ENCODE data around the gene GATM. TPM values are rescaled to one million over a fixed set of nuclear protein-coding genes. Genes with fewer than 3 reads are reported as not detected.

The GATM gene
- total RNA-seq, 1 experiment from 2014 or later, result 10.7 TPM

DNA sequence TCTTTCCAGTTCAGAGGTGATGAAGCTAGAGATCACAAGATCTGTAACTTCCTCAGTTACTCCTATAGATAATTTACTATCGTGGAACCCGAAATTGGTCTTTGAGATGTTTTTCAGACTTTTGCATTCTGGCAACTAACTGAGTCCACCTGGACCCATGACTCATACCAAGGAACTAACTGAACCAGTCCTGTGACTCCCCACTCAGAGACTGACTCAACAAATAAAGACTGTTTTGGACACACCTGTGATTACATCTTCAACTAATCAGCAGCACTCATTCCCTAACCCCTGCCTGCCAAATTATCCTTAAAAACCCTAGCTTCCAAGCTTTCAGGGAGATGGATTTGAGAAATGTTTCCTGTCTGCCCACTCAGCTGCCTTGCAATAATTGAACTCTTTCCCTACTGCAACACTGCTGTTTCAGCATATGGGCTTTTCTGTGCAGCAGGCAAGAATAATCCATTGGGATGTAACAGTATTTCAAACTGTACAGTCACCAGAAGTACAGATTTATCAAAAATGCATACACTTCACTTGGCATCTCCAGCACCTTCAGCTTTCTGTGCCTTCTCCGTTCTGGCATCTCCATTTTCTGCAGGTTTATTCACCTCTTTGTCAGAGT, 57.7 kb downstream of the GATM start:
- Histone ChIP-seq H2BK15ac (ENCODE audit: low read depth, low read length) (no peak overlapping the region), H4K91ac (ENCODE audit: insufficient read length, low read depth, low read length) (no peak overlapping the region), H3K27me3 (ENCODE audit: insufficient read depth, low read length) (no peaks in the 10 kb centered on the region), H3K79me1 (ENCODE audit: insufficient read depth, low read depth, low read length, poor library complexity, severe bottlenecking) (no peaks in the 10 kb centered on the region), H3K9me3 (ENCODE audit: control insufficient read depth, low read depth, low read length) (no peaks in the 10 kb centered on the region), H3T11ph (ENCODE audit: low read length) (no peak overlapping the region), H3K4me1 (ENCODE audit: insufficient read depth, low read length) (no peaks in the 10 kb centered on the region), H3K79me2 (ENCODE audit: insufficient read depth, low read length) (no peaks in the 10 kb centered on the region), H3K56ac (ENCODE audit: insufficient read length, low read depth, low read length) (no peak overlapping the region), H2BK20ac (ENCODE audit: low read depth, low read length, poor library complexity, severe bottlenecking) (no peak overlapping the region), H3K27ac (ENCODE audit: insufficient read length, low read depth, low read length) (no peak overlapping the region), H2AFZ (ENCODE audit: low read length) (no peak overlapping the region), H3K9ac (ENCODE audit: extremely low read depth, insufficient read length, low read length) (no peak overlapping the region), H4K20me1 (ENCODE audit: control insufficient read depth, insufficient read depth, insufficient read length) (no peaks in the 10 kb centered on the region), H3K23me2 (ENCODE audit: insufficient read length, low read depth, low read length, poor library complexity, severe bottlenecking) (no peaks in the 10 kb centered on the region), H3K4ac (ENCODE audit: low read depth, low read length) (no peak overlapping the region), H4K5ac (ENCODE audit: insufficient read length, low read depth, low read length) (no peak overlapping the region), H3K4me2 (ENCODE audit: insufficient read depth, insufficient read length, low read length) (no peak overlapping the region), H4K8ac (replicated peaks; ENCODE audit: insufficient read length, low read depth, low read length) (no peak overlapping the region), H2BK5ac (ENCODE audit: insufficient read length, low read length) (no peak overlapping the region), H3K18ac (ENCODE audit: insufficient read length, low read depth, low read length) (no peak overlapping the region), H2BK12ac (ENCODE audit: insufficient read length, low read depth, low read length) (no peak overlapping the region), H3K23ac (ENCODE audit: insufficient read length, low read depth, low read length) (no peak overlapping the region), H2AK5ac (ENCODE audit: insufficient read length, low read length) (no peak overlapping the region), H3K14ac (ENCODE audit: insufficient read depth, low read length) (no peak overlapping the region), H2BK120ac (ENCODE audit: low read depth, low read length, poor library complexity, severe bottlenecking) (no peak overlapping the region)
- no peak for DNase-seq
- H3K36me3 Mint-ChIP-seq (ENCODE audit: insufficient read depth in 1 of 3, low read depth in 3 of 3), result no peaks in the 10 kb centered on the region; a peak in 1 of 7 replicates
- no CpG with 5 or more reads among the region's 3 CpGs for WGBS (ENCODE audit: extremely low coverage, insufficient read length, low lambda C conversion rate)
- peaks cover 23% of the 10 kb centered on the region for H3K27me3 Mint-ChIP-seq (ENCODE audit: low read depth)
- H3K27ac Mint-ChIP-seq, result no peak overlapping the region
- peaks cover 0 to under 1% of the 10 kb centered on the region in 2 experiments; a peak in 2 of 4 replicates for H3K4me1 Mint-ChIP-seq
- TF ChIP-seq, protein P1, sequence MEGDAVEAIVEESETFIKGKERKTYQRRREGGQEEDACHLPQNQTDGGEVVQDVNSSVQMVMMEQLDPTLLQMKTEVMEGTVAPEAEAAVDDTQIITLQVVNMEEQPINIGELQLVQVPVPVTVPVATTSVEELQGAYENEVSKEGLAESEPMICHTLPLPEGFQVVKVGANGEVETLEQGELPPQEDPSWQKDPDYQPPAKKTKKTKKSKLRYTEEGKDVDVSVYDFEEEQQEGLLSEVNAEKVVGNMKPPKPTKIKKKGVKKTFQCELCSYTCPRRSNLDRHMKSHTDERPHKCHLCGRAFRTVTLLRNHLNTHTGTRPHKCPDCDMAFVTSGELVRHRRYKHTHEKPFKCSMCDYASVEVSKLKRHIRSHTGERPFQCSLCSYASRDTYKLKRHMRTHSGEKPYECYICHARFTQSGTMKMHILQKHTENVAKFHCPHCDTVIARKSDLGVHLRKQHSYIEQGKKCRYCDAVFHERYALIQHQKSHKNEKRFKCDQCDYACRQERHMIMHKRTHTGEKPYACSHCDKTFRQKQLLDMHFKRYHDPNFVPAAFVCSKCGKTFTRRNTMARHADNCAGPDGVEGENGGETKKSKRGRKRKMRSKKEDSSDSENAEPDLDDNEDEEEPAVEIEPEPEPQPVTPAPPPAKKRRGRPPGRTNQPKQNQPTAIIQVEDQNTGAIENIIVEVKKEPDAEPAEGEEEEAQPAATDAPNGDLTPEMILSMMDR (conservative IDR thresholded peaks at IDR 0.05), result no peak
- H3K9me3 Mint-ChIP-seq, result 0 out of 5 replicates have a peak, but pooled peaks cover 0 to 3% of the 10 kb centered on the region in 2 experiments
- no peak overlapping the region for H3K4me3 Mint-ChIP-seq

Measured in H9 (cell line).